Neuron (in vitro differentiated cells): ENCODE data around the gene TARS2.

ENCODE experiments used
- H2AFZ ChIP-seq: one replicate; pipeline ENCODE4 v1.6.1; 2013; ENCODE audit warnings: low read depth, mild to moderate bottlenecking, inconsistent platforms, low read length, moderate library complexity
- H3K27me3 ChIP-seq: one replicate; pipeline ENCODE4 v1.6.1; 2013; ENCODE audit warnings: low read length; ENCODE audit not compliant: insufficient read depth
- H3K36me3 ChIP-seq: one replicate; pipeline ENCODE4 v1.6.1; 2013; ENCODE audit warnings: low read length; ENCODE audit not compliant: insufficient read depth
- H3K4me1 ChIP-seq: one replicate; pipeline ENCODE4 v1.6.1; 2013; ENCODE audit warnings: low read length; ENCODE audit not compliant: insufficient read depth
- H3K4me3 ChIP-seq: 2 replicates; pipeline ENCODE4 v1.5.1; 2013; ENCODE audit warnings: mild to moderate bottlenecking, low read length, moderate library complexity
- H3K9me3 ChIP-seq: one replicate; pipeline ENCODE4 v1.6.1; 2013; ENCODE audit warnings: low read length

TARS2 gene

DNA sequence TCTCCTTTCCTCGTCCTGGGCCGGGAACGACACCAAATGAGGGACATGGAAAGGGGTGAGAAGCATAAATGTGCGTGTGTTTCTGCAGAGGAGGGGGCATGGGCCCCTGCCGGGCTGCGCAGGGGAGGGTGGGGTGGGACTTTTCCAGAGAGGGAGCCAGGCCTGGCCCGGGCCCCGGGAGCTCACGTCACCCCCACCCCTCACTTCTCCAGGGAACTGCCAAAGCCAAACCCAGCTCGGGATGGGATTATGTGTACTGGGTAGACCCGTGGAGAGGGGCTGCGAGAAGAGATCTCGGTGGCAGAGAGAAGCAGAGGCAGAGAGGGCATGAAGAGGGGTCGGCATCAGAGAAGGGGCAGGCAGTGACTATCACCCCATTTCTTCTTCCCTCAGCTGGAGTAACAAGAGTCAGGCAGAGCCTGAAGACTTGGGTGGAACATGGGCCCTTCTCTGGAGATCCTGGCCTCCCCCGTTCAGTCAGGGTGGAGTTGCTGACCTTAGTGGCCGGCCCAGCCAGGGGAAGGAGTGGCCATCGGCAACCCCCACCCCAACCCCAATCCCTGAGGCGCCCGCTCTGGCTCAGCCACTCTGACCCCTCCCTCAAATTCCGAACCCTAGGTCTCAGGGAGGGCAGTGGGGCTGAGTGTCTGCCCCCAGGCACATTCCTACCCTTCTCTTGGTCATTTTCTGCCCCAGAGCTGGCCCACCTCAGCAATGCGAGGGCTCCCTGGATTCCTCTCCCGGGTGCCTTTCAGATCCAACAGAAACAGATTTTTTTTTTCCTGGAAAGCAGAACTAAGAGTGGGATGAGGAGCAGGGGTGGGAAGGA lies 63.2 kb downstream of the TARS2 start:
- Histone ChIP-seq H3K4me3 (no peak overlapping the region), H3K4me1 (peaks cover 7% of the 10 kb centered on the region), H3K9me3 (no peaks in the 10 kb centered on the region), H2AFZ (no peak overlapping the region), H3K27me3 (no peaks in the 10 kb centered on the region), H3K36me3 (peaks cover under 1% of the 10 kb centered on the region)

DNA sequence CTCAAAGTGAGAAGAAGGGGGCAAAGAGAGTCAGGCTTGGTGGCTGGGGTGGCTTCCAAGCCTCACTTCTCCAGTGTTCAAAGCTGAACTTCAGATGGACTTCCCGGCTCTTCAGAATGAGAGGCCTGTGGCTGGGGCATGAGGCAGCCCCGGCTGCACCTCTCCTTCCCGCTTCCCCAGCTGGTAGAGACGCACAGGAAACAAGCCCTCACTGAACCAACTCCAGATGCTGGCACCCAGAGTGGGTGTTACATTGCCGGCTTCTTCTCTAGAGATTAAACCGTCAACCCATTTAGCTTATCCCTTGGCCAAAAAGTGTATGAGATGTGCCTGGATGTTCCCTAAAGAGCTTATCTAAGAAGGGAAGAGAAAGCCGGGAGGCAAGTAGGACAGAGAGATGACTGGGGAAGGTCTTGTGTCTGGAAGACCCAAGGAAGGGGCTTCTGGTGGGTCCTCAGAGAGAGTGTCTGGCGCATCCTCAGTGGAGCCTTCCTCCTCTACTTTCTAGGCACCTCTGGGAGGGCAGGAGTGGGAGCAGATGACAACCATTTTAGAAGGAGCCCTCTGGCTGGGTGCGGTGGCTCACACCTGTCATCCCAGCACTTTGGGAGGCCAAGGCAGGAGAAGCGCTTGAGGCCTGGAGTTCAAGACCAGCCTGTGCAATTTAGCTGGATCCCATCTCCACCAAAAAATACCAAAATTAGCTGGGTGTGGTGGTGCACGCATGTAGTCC lies 64.0 kb downstream of the TARS2 start:
- H3K4me1 ChIP-seq = peaks cover 7% of the 10 kb centered on the region
- no peaks in the 10 kb centered on the region for H3K9me3 ChIP-seq
- H3K36me3 ChIP-seq = peaks cover 3% of the 10 kb centered on the region
- H3K4me3 ChIP-seq = no peak overlapping the region
- no peaks in the 10 kb centered on the region for H3K27me3 ChIP-seq
- H2AFZ ChIP-seq = no peak overlapping the region

DNA sequence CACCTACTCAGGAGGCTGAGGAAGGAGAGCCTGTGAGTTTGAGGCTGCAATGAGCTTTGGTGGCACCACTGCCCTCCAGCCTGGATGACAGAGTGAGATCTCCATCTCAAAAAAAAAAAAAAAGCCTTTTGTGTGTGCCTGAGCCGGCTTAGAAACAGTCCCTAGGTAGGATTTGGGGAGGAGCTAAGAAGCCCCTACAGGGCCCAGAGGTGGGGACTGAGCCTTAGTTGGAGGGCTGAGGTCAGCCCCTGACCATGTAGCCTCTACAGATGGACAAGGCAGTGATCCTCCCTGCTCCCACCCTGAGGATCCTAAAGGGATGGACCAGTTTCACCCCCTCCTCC lies 64.5 kb downstream of the TARS2 start:
- no peak overlapping the region for H3K4me3 ChIP-seq
- H3K4me1 ChIP-seq = peaks cover 7% of the 10 kb centered on the region
- no peak overlapping the region for H2AFZ ChIP-seq

DNA sequence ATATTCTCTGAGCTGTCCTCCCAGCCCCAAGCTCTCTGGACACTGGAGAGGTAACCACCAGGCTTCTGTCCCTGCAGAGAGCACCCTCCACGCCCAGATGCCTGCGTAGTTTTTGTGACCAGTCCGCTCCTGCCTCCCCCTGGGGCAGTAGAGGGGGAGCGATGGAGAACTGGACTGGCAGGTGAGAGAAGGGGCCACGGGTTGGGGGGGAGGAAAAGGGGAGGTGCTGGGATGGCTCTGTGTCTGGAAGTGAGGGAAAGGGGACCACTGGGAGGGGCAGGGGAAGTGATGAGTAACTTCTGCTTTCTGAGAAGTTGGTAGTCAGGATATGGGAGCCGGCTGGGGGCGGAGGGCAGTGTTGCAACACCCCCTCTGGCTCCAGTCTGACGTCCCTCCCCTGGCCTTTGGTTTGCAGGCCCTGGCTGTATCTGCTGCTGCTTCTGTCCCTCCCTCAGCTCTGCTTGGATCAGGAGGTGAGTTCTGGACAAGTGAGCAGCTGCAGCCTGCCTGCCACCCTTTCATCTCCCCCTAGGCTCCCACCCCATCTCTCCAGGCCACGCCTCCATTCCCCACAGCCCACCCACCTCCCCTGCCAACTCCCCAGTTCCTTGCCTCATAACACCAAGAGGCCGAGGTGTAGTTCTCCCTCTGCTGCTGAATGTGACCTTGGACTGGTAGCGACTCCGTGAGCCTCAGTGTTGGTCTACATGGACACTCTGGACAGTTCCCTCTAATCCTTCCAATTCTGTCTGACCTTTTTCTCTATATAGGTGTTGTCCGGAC lies 65.1 kb downstream of the TARS2 start:
- H3K4me1 ChIP-seq = peaks cover 7% of the 10 kb centered on the region
- no peak overlapping the region for H2AFZ ChIP-seq
- no peaks in the 10 kb centered on the region for H3K9me3 ChIP-seq
- H3K4me3 ChIP-seq = no peak overlapping the region
- peaks cover 3% of the 10 kb centered on the region for H3K36me3 ChIP-seq
- H3K27me3 ChIP-seq = no peaks in the 10 kb centered on the region

More for the DNA sequence above, 64.5 kb downstream of the TARS2 start:
- Histone ChIP-seq H3K27me3 (no peaks in the 10 kb centered on the region), H3K9me3 (no peaks in the 10 kb centered on the region), H3K36me3 (peaks cover 3% of the 10 kb centered on the region)

DNA sequence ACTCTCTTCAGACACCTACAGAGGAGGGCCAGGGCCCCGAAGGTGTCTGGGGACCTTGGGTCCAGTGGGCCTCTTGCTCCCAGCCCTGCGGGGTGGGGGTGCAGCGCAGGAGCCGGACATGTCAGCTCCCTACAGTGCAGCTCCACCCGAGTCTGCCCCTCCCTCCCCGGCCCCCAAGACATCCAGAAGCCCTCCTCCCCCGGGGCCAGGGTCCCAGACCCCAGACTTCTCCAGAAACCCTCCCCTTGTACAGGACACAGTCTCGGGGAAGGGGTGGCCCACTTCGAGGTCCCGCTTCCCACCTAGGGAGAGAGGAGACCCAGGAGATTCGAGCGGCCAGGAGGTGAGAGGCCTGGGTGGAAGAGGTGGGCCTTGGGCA lies 65.7 kb downstream of the TARS2 start:
- H2AFZ ChIP-seq = no peak overlapping the region
- no peaks in the 10 kb centered on the region for H3K9me3 ChIP-seq
- H3K4me3 ChIP-seq = no peak overlapping the region
- H3K4me1 ChIP-seq = peaks cover 7% of the 10 kb centered on the region
- peaks cover 3% of the 10 kb centered on the region for H3K36me3 ChIP-seq
- H3K27me3 ChIP-seq = no peaks in the 10 kb centered on the region

DNA sequence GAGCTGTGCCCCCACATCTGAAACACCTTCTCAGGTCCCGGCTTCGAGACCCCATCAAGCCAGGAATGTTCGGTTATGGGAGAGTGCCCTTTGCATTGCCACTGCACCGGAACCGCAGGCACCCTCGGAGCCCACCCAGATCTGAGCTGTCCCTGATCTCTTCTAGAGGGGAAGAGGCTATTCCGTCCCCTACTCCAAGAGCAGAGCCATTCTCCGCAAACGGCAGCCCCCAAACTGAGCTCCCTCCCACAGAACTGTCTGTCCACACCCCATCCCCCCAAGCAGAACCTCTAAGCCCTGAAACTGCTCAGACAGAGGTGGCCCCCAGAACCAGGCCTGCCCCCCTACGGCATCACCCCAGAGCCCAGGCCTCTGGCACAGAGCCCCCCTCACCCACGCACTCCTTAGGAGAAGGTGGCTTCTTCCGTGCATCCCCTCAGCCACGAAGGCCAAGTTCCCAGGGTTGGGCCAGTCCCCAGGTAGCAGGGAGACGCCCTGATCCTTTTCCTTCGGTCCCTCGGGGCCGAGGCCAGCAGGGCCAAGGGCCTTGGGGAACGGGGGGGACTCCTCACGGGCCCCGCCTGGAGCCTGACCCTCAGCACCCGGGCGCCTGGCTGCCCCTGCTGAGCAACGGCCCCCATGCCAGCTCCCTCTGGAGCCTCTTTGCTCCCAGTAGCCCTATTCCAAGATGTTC lies 66.3 kb downstream of the TARS2 start:
- peaks cover 5% of the 10 kb centered on the region for H3K4me1 ChIP-seq
- H3K36me3 ChIP-seq = peaks cover 3% of the 10 kb centered on the region
- no peak overlapping the region for H3K4me3 ChIP-seq
- no peaks in the 10 kb centered on the region for H3K27me3 ChIP-seq
- no peak overlapping the region for H2AFZ ChIP-seq
- H3K9me3 ChIP-seq = no peaks in the 10 kb centered on the region

DNA sequence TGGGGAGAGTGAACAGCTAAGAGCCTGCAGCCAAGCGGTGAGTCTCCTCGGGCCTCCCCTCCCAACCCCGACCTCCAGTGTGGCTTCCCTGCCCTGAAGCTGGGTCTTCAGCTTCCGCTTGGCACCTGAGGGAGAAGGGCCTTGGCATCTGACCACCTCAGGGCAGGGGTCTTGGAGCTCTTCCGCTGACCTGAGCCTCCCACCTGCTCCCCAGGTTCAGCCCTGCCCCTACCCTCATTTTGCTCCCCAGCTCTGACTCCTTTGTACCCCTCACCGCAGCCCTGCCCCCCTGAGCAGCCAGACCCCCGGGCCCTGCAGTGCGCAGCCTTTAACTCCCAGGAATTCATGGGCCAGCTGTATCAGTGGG lies 66.8 kb downstream of the TARS2 start:
- H3K27me3 ChIP-seq = no peaks in the 10 kb centered on the region
- H3K36me3 ChIP-seq = peaks cover 3% of the 10 kb centered on the region
- H3K9me3 ChIP-seq = no peaks in the 10 kb centered on the region
- H2AFZ ChIP-seq = no peak overlapping the region
- no peak overlapping the region for H3K4me3 ChIP-seq
- peaks cover 3% of the 10 kb centered on the region for H3K4me1 ChIP-seq

DNA sequence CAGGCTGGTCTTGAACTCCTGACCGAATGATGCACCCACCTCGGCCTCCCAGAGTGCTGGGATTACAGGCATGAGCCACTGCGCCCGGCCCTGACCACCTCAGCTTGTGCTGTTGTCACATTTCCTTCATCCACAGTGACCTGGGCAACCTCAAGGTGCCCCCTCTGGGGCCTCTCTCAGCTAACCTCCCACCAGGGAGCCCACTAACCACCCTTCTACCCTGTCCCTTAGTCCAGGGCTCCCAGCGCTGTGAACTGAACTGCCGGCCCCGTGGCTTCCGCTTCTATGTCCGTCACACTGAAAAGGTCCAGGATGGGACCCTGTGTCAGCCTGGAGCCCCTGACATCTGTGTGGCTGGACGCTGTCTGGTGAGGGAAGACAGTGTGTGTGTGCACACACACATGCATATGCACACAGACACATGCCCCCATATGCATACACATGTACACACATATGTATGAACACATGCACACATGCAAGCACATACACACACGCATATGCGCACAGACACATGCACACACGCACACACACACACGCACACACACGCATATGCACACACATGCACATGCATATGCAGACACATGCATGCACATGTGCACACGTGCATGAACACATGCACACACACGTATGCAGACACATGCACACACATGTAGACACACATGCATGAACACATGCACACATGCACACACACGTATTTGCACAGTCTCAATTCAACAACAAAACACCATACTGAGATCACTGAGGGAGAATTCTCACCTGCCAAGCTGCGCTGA lies 68.2 kb downstream of the TARS2 start:
- Histone ChIP-seq H3K9me3 (no peaks in the 10 kb centered on the region), H3K4me3 (no peak overlapping the region), H2AFZ (no peak overlapping the region), H3K27me3 (no peaks in the 10 kb centered on the region), H3K4me1 (peaks cover 8% of the 10 kb centered on the region), H3K36me3 (peaks cover 3% of the 10 kb centered on the region)

DNA sequence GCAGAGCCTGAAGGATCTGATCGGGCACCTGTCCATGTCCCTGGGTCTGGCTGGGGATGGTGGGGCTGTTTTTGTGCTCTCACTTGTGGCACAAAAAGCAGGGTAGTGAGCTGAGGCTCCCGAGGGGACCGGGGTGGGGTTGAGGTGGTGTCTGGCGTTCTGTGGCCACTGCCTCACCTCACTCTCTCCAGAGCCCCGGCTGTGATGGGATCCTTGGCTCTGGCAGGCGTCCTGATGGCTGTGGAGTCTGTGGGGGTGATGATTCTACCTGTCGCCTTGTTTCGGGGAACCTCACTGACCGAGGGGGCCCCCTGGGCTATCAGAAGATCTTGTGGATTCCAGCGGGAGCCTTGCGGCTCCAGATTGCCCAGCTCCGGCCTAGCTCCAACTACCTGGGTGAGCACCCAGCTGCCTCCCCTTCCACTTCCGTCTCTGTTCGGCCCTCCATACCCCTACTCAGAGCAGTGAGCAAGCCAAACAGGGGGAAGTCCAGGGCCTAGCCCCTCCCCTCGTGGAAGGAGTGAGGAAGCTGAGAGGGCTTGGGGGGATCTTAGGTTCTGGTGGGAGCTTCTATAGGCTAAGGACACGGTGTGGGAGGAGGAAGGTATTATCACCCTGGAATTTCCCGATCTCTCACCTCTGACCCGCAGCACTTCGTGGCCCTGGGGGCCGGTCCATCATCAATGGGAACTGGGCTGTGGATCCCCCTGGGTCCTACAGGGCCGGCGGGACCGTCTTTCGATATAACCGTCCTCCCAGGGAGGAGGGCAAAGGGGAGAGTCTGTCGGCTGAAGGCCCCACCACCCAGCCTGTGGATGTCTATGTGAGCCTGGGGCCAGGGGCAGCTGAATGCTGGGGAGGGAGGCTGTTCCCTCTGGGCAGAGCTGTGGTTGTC lies 69.0 kb downstream of the TARS2 start:
- peaks cover 12% of the 10 kb centered on the region for H3K4me1 ChIP-seq
- no peak overlapping the region for H2AFZ ChIP-seq
- no peak overlapping the region for H3K4me3 ChIP-seq
- no peaks in the 10 kb centered on the region for H3K27me3 ChIP-seq
- no peaks in the 10 kb centered on the region for H3K9me3 ChIP-seq
- peaks cover 3% of the 10 kb centered on the region for H3K36me3 ChIP-seq

DNA sequence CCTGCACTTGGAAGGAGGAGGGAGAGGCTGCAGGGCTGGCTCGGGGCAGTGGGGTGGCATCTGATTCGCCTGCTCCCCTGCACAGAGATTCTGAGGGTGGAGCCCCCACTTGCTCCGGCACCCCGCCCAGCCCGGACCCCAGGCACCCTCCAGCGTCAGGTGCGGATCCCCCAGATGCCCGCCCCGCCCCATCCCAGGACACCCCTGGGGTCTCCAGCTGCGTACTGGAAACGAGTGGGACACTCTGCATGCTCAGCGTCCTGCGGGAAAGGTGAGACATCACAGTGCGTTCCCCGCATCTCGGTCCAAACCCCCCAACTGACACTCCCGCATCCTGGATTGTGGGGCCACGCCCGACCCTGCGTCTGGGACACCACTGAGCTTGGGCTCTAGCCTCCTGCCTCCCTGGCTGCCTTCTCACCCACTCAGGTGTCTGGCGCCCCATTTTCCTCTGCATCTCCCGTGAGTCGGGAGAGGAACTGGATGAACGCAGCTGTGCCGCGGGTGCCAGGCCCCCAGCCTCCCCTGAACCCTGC lies 69.9 kb downstream of the TARS2 start:
- peaks cover 3% of the 10 kb centered on the region for H3K36me3 ChIP-seq
- peaks cover 12% of the 10 kb centered on the region for H3K4me1 ChIP-seq
- no peaks in the 10 kb centered on the region for H3K9me3 ChIP-seq
- no peak overlapping the region for H2AFZ ChIP-seq
- H3K4me3 ChIP-seq = no peak overlapping the region
- no peaks in the 10 kb centered on the region for H3K27me3 ChIP-seq
